SU-DHL-6 (cell line): ENCODE results near the gene INPP1.

Experiments used
- CTCF ChIP-seq: fragments of 200-600 bp; sonication (generic); IDR thresholded peaks from one replicate; pipeline ENCODE4 v1.5.1; 2017; ENCODE audit warnings: antibody characterized with exemption, mild to moderate bottlenecking, low read length, moderate library complexity; ENCODE audit not compliant: insufficient read depth, poor library complexity, severe bottlenecking
- EZH2phosphoT487 ChIP-seq: fragments of 200-600 bp; sonication (generic), shearing (Covaris generic); conservative IDR thresholded peaks from 2 replicates; pipeline ENCODE4 v1.6.1; 2018; ENCODE audit warnings: mild to moderate bottlenecking, antibody characterized with exemption, low read length, moderate library complexity, mixed read lengths

GRCh38 chr2:190415251-190415650 is 71.9 kb downstream of the INPP1 start:
- TF ChIP-seq CTCF = no peak
- no peak for TF ChIP-seq EZH2phosphoT487
